Measurements from ENCODE around the gene THAP5.

GRCh38 chr7:108525985-108526767 is 43.3 kb downstream of the THAP5 start, which contains the start of gene PNPLA8:
- TF ChIP-seq TAF1 (IDR thresholded peaks at IDR 0.05; ENCODE audit: low read depth) (peak; percentile 41; the same call in 1 of the 2 replicates), EP300 (IDR thresholded peaks at IDR 0.05; ENCODE audit: borderline replicate concordance) (no peak), RAD21 (IDR thresholded peaks at IDR 0.05; ENCODE audit: low read depth) (no peak), MAX (IDR thresholded peaks at IDR 0.05) (peak; percentile 92), USF1 (IDR thresholded peaks at IDR 0.05) (peak; percentile 64), EGR1 (IDR thresholded peaks at IDR 0.05) (peak; percentile 75), FOXM1 (IDR thresholded peaks at IDR 0.05; ENCODE audit: borderline replicate concordance, low read depth) (no peak), ZBTB7A (IDR thresholded peaks at IDR 0.05; ENCODE audit: low read depth) (no peak), YY1 (IDR thresholded peaks at IDR 0.05; ENCODE audit: low read depth) (no peak), REST (IDR thresholded peaks at IDR 0.05; ENCODE audit: low read depth) (no peak), TEAD4 (IDR thresholded peaks at IDR 0.05) (no peak), CREB1 (IDR thresholded peaks at IDR 0.05; ENCODE audit: low read depth) (peak; percentile 83), CEBPB (IDR thresholded peaks at IDR 0.05) (no peak), TCF12 (IDR thresholded peaks at IDR 0.05; ENCODE audit: low read depth) (no peak)
